Measurements from ENCODE around the gene SPATA9. TPM values are rescaled to one million over a fixed set of nuclear protein-coding genes. Genes with fewer than 3 reads are reported as not detected.
"Not testable (repeated sequence)": the region's sequence is repeated elsewhere in the genome, so short reads cannot be mapped to it uniquely, and the experiment has no call there.

SPATA9 gene
- total and polyA plus RNA-seq, 4 donors, result 0.28 to 0.49 TPM; not detected in 2

DNA sequence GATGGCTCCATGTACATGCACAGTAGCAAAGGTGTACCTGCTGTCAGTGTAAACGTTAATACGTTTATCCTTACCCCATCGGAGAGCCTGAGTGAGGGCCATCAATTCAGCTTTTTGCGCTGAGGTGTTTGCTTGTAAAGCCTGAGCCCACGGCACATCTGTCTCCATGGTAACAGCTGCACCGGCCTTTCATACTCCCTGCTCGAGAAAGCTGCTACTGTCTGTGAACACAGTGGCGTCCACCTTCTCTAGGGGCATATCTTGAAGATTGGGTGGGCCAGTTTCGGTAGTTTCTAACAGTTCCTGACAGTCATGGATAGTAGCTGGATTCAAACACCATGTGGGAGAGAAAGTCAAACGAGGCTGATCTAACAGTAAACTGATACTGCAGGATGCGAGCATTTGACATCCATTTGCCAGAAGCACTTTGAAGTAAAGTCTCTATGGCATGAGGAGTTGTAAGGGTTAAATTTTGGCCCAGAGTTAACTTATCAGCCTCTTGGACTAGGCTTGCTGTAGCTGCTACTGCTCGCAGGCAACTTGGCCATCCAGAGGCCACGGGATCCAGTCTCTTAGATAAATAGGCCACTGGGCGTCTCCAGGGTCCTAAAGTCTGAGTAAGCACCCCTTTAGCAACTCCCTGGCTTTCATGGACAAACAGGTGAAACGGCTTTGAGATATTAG lies 27.3 kb upstream of the SPATA9 start:
- no peaks in the 10 kb centered on the region for H3K27me3 ChIP-seq (ENCODE audit: control insufficient read depth in 4 of 4, insufficient read depth in 4 of 4, low read length in 3 of 4)
- TF ChIP-seq HNF4A (conservative IDR thresholded peaks at IDR 0.05) (peak; percentile 13 to 50), YY1 (IDR thresholded peaks at IDR 0.05) (no peak), SP1 (IDR thresholded peaks at IDR 0.05) (no peak), RXRA (IDR thresholded peaks at IDR 0.05) (peak in 1 of 2 donors; percentile 14), GABPA (IDR thresholded peaks at IDR 0.05 in 1 of 2, conservative IDR thresholded peaks at IDR 0.05 in 1 of 2) (no peak)
- TF ChIP-seq, protein P1, sequence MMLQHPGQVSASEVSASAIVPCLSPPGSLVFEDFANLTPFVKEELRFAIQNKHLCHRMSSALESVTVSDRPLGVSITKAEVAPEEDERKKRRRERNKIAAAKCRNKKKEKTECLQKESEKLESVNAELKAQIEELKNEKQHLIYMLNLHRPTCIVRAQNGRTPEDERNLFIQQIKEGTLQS (IDR thresholded peaks at IDR 0.05), result no peak
- no peaks in the 10 kb centered on the region for H3K9me3 ChIP-seq (ENCODE audit: control insufficient read depth in 4 of 4, low read length in 3 of 4)
- 70% methylated on average over 15 of the region's 15 CpGs for WGBS
- peaks cover 0 to 5% (median 2%) of the 10 kb centered on the region in 4 donors for H3K4me1 ChIP-seq (ENCODE audit: control insufficient read depth in 4 of 4, insufficient read depth in 4 of 4, low read length in 3 of 4)
- no peak overlapping the region for H3K9ac ChIP-seq (ENCODE audit: low read depth in 1 of 2, low read length in 2 of 2)
- DNase-seq (ENCODE audit: low spot score), result peak; percentile 51
- H3K4me3 ChIP-seq (ENCODE audit: low read depth in 1 of 3, low read length in 3 of 3), result no peak overlapping the region
- H3K27ac ChIP-seq (ENCODE audit: low read depth in 1 of 2, low read length in 2 of 2), result no peak overlapping the region
- H3K36me3 ChIP-seq (ENCODE audit: control insufficient read depth in 4 of 4, insufficient read depth in 3 of 4, low read depth in 1 of 4, low read length in 3 of 4), result no peaks in the 10 kb centered on the region

- TF ChIP-seq RXRA (IDR thresholded peaks at IDR 0.05), result no peak
- no peak for TF ChIP-seq JUND (IDR thresholded peaks at IDR 0.05)
- no peak for TF ChIP-seq CTCF (IDR thresholded peaks at IDR 0.05; ENCODE audit: low read depth, low read length, missing input control)
- TF ChIP-seq TAF1 (conservative IDR thresholded peaks at IDR 0.05), result no peak
- TF ChIP-seq GABPA (IDR thresholded peaks at IDR 0.05 in 1 of 2, conservative IDR thresholded peaks at IDR 0.05 in 1 of 2), result no peak
- TF ChIP-seq FOXA1 (IDR thresholded peaks at IDR 0.05), result no peak
- TF ChIP-seq REST (IDR thresholded peaks at IDR 0.05), result no peak
- TF ChIP-seq NR2F2 (IDR thresholded peaks at IDR 0.05), result no peak
- no peak for TF ChIP-seq RAD21 (IDR thresholded peaks at IDR 0.05)
- TF ChIP-seq EGR1 (IDR thresholded peaks at IDR 0.05; ENCODE audit: low read depth in 2 of 2), result no peak
- TF ChIP-seq SP1 (IDR thresholded peaks at IDR 0.05), result no peak
- TF ChIP-seq FOXA2 (IDR thresholded peaks at IDR 0.05), result no peak
- TF ChIP-seq, protein P1 (IDR thresholded peaks at IDR 0.05), result no peak
- TF ChIP-seq YY1 (IDR thresholded peaks at IDR 0.05), result no peak
- TF ChIP-seq HNF4G (IDR thresholded peaks at IDR 0.05), result no peak
- TF ChIP-seq, protein P2, sequence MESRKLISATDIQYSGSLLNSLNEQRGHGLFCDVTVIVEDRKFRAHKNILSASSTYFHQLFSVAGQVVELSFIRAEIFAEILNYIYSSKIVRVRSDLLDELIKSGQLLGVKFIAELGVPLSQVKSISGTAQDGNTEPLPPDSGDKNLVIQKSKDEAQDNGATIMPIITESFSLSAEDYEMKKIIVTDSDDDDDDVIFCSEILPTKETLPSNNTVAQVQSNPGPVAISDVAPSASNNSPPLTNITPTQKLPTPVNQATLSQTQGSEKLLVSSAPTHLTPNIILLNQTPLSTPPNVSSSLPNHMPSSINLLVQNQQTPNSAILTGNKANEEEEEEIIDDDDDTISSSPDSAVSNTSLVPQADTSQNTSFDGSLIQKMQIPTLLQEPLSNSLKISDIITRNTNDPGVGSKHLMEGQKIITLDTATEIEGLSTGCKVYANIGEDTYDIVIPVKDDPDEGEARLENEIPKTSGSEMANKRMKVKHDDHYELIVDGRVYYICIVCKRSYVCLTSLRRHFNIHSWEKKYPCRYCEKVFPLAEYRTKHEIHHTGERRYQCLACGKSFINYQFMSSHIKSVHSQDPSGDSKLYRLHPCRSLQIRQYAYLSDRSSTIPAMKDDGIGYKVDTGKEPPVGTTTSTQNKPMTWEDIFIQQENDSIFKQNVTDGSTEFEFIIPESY (IDR thresholded peaks at IDR 0.05), result no peak
- TF ChIP-seq HNF4A (conservative IDR thresholded peaks at IDR 0.05), result no peak
- no peak for TF ChIP-seq MAX (IDR thresholded peaks at IDR 0.05)
- Histone ChIP-seq H3K9me3 (ENCODE audit: control insufficient read depth in 4 of 4, low read length in 3 of 4) (no peaks in the 10 kb centered on the region), H3K9ac (ENCODE audit: low read depth in 1 of 2, low read length in 2 of 2) (no peak overlapping the region), H3K4me1 (ENCODE audit: control insufficient read depth in 4 of 4, insufficient read depth in 4 of 4, low read length in 3 of 4) (peaks cover 0 to 5% (median 2%) of the 10 kb centered on the region in 4 donors), H3K27me3 (ENCODE audit: control insufficient read depth in 4 of 4, insufficient read depth in 4 of 4, low read length in 3 of 4) (no peaks in the 10 kb centered on the region), H3K4me3 (ENCODE audit: low read depth in 1 of 3, low read length in 3 of 3) (no peak overlapping the region), H3K27ac (ENCODE audit: low read depth in 1 of 2, low read length in 2 of 2) (no peak overlapping the region), H3K36me3 (ENCODE audit: control insufficient read depth in 4 of 4, insufficient read depth in 3 of 4, low read depth in 1 of 4, low read length in 3 of 4) (no peaks in the 10 kb centered on the region)
- DNase-seq (ENCODE audit: low spot score), result no peak
- whole genome bisulfite sequencing, result 97% methylated on average over 7 of the region's 7 CpGs
Observed at GRCh38 chr5:95708876-95709275, 26.1 kb upstream of the SPATA9 start.

GRCh38 chr5:95707534-95708188 lies 24.9 kb upstream of the SPATA9 start:
- not testable (repeated sequence) for H3K9ac ChIP-seq (ENCODE audit: low read depth in 1 of 2, low read length in 2 of 2); H3K4me1 ChIP-seq (ENCODE audit: control insufficient read depth in 4 of 4, insufficient read depth in 4 of 4, low read length in 3 of 4); H3K9me3 ChIP-seq (ENCODE audit: control insufficient read depth in 4 of 4, low read length in 3 of 4); H3K36me3 ChIP-seq (ENCODE audit: control insufficient read depth in 4 of 4, insufficient read depth in 3 of 4, low read depth in 1 of 4, low read length in 3 of 4); H3K27ac ChIP-seq (ENCODE audit: low read depth in 1 of 2, low read length in 2 of 2); DNase-seq (ENCODE audit: low spot score); H3K27me3 ChIP-seq (ENCODE audit: control insufficient read depth in 4 of 4, insufficient read depth in 4 of 4, low read length in 3 of 4); H3K4me3 ChIP-seq (ENCODE audit: low read depth in 1 of 3, low read length in 3 of 3)
- 88% methylated on average over 8 of the region's 8 CpGs for WGBS

Data from liver (tissue), 9 donors.